Keratinocyte (primary cell): ENCODE measurements around the gene IGF1R. TPM values are rescaled to one million over a fixed set of nuclear protein-coding genes. Genes with fewer than 3 reads are reported as not detected.

ENCODE experiments used
- DNase-seq: peaks from one replicate; pipeline ENCODE4 v3.0.0-alpha.2; 2011; ENCODE audit warnings: low read depth, missing footprints, low spot score
- FAIRE-seq: peaks from 2 replicates; lab custom pipeline; 2011; peaks lifted over from hg19 to GRCh38; lab: Jason Lieb, UNC
- H2AFZ ChIP-seq: 2 replicates; pipeline ENCODE4 v1.6.0; 2012; ENCODE audit warnings: low read length, control low read depth, inconsistent platforms; ENCODE audit not compliant: control insufficient read depth
- H3K27ac ChIP-seq: 2 replicates; pipeline ENCODE4 v1.5.1; 2011; ENCODE audit warnings: low read length; ENCODE audit not compliant: control insufficient read depth, insufficient read depth
- H3K27me3 ChIP-seq: 3 replicates; pipeline ENCODE4 v1.6.0; 2011; ENCODE audit warnings: low read length; ENCODE audit not compliant: control insufficient read depth, insufficient read depth; ENCODE audit errors: extremely low read depth
- H3K36me3 ChIP-seq, 2 experiments: 2 replicates in 1 of 2; 3 replicates in 1 of 2; pipeline ENCODE4 v1.5.1; 2011; ENCODE audit warnings: low read length in 2 of 2, mild to moderate bottlenecking in 1 of 2; ENCODE audit not compliant: control insufficient read depth in 2 of 2, insufficient read depth in 2 of 2; ENCODE audit errors: extremely low read depth in 1 of 2
- H3K4me1 ChIP-seq: 3 replicates; pipeline ENCODE4 v1.5.1; 2011; ENCODE audit warnings: low read length; ENCODE audit not compliant: control insufficient read depth, insufficient read depth; ENCODE audit errors: extremely low read depth
- H3K4me2 ChIP-seq: 3 replicates; pipeline ENCODE4 v1.6.0; 2011; ENCODE audit warnings: low read depth, low read length; ENCODE audit not compliant: control insufficient read depth, insufficient read depth; ENCODE audit errors: extremely low read depth
- H3K4me3 ChIP-seq, 3 experiments: fragments of 200-600 bp in 1 of 3; sonication (generic) in 1 of 3; 2 replicates in 2 of 3; 3 replicates in 1 of 3; pipeline ENCODE4 v1.5.1; 2011 to 2016; ENCODE audit warnings: low read length in 3 of 3, mild to moderate bottlenecking in 3 of 3, control low read depth in 2 of 3, inconsistent platforms in 1 of 3, low read depth in 1 of 3, mixed read lengths in 1 of 3, mixed run types in 1 of 3, moderate library complexity in 1 of 3; ENCODE audit not compliant: control insufficient read depth in 2 of 3, insufficient read depth in 2 of 3; ENCODE audit errors: extremely low read depth in 1 of 3
- H3K79me2 ChIP-seq: 2 replicates; pipeline ENCODE4 v1.6.0; 2012; ENCODE audit warnings: low read length; ENCODE audit not compliant: control insufficient read depth, insufficient read depth
- H3K9ac ChIP-seq: 3 replicates; pipeline ENCODE4 v1.6.0; 2011; ENCODE audit warnings: low read length; ENCODE audit not compliant: control insufficient read depth, insufficient read depth; ENCODE audit errors: extremely low read depth
- H3K9me1 ChIP-seq: 3 replicates; pipeline ENCODE4 v1.6.0; 2011; ENCODE audit warnings: low read length; ENCODE audit not compliant: control insufficient read depth, insufficient read depth; ENCODE audit errors: extremely low read depth
- H3K9me3 ChIP-seq: 2 replicates; pipeline ENCODE4 v1.5.1; 2012; ENCODE audit warnings: low read depth, low read length; ENCODE audit not compliant: control insufficient read depth
- H4K20me1 ChIP-seq: 3 replicates; pipeline ENCODE4 v1.6.0; 2011; ENCODE audit warnings: low read length; ENCODE audit not compliant: control insufficient read depth, insufficient read depth; ENCODE audit errors: extremely low read depth
- CTCF ChIP-seq, 3 experiments: IDR thresholded peaks in 1 of 3; conservative IDR thresholded peaks in 1 of 3; optimal IDR thresholded peaks in 1 of 3; 2 replicates in 2 of 3; 3 replicates in 1 of 3; pipeline versions ENCODE3 to v1.5.1; 2011; ENCODE audit warnings: low read length in 3 of 3, mild to moderate bottlenecking in 3 of 3, moderate library complexity in 2 of 3, control low read depth in 1 of 3, inconsistent platforms in 1 of 3; ENCODE audit not compliant: insufficient read depth in 2 of 3; ENCODE audit errors: extremely low read depth in 1 of 3
- EZH2 ChIP-seq: IDR thresholded peaks from one replicate; pipeline ENCODE4 v1.6.1; 2012; ENCODE audit warnings: inconsistent platforms, mild to moderate bottlenecking, low read length, moderate library complexity
- dilution Hi-C: fragments of 300-500 bp; cut with MboI; formaldehyde crosslinking; loops from one replicate; pipeline ENCODE4 v1.7.0; 2020; ENCODE audit warnings: low sequenced_read_pairs; ENCODE audit not compliant: extremely low pct_ligation_motif_present
- polyA plus RNA-seq, 5 experiments: library from polyadenylated mRNA; depleted of rRNA in 3 of 5; stranded (reverse) in 3 of 5; stranded (forward) in 1 of 5; unstranded in 1 of 5; fragments of >200 nt; gene quantifications; 1 replicate in 1 of 5; 2 replicates in 3 of 5; 3 replicates in 1 of 5; pipeline versions ENCODE4 v1.2.1 to v1.2.3, GENCODE V29; 2011 to 2012; ENCODE audit warnings: missing spikeins in 2 of 5, low read depth in 1 of 5, low replicate concordance in 1 of 5

Gene IGF1R
- polyA plus RNA-seq, 1 donor (not counting 4 experiments of a cell fraction or from before 2014, with no cell fraction given): 14.5 TPM

DNA sequence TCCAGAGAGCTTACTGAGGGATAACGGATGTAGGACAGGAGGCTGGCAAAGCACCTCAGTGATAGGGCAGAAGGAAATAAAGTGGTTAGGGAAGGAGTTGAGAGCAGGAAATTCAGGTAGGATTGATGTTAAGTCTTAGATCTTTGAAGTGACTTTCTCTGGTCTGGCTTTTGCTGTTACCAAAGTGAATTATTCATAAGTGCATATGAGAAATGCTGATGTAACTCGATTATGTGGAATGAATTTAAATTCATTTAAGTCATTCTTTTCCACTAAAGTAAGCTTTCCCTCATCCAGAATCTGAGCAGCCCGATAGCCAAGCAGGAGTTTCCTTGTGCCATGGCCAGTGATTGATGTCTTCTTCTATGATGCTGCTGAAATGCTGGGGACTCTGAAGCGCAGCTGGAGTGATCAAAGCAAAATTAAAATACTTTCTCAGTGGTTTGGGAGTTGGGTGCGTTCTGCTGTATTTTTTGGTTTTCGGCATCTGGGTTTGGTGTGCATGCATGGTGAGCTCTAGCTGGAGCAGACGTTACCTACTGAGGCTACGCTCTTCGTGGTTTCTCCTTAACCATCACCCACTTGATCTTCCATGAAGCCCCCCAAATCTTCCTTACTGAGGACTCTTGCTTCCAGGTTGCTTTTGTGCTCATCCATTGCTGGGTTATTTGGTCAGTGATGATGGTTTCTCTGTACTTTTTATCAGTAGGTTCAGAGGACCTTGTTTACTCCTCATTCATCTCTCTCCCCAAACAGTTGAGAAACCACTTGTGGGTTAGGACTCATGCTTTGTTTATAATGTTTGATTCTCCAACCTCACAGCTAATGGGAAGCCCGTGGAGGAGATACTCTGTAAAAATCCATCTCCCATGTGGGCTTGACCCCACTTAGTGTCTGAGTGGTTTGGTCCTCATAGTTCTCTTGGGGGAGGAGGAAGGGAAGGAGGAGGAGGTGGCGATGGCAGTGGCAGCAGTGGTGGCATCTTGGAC lies 72.5 kb downstream of the IGF1R start:
- Histone ChIP-seq H4K20me1 (peaks cover 16% of the 10 kb centered on the region), H3K36me3 (peaks cover 0 to 1% of the 10 kb centered on the region in 2 experiments), H3K4me3 (no peak overlapping the region), H3K9ac (no peak overlapping the region), H3K79me2 (peaks cover 100% of the 10 kb centered on the region), H3K9me1 (peaks cover 2% of the 10 kb centered on the region), H3K4me1 (peaks cover 6% of the 10 kb centered on the region), H3K9me3 (no peaks in the 10 kb centered on the region), H2AFZ (no peak overlapping the region), H3K27ac (no peak overlapping the region), H3K27me3 (no peaks in the 10 kb centered on the region), H3K4me2 (no peak overlapping the region)
- no peak for DNase-seq
- peak; percentile 61 for FAIRE-seq
- no peak for TF ChIP-seq CTCF (optimal IDR thresholded peaks at IDR 0.05 in 1 of 3, IDR thresholded peaks at IDR 0.05 in 1 of 3, conservative IDR thresholded peaks at IDR 0.05 in 1 of 3; ENCODE audit: extremely low read depth in 1 of 3, insufficient read depth in 2 of 3, low read length in 3 of 3)
- no peak for TF ChIP-seq EZH2
- dilution Hi-C loops: no loop called here

GRCh38 chr15:98722209-98722608 lies 73.9 kb downstream of the IGF1R start:
- no peak overlapping the region for H3K4me3 ChIP-seq
- H3K27me3 ChIP-seq: no peaks in the 10 kb centered on the region
- H3K4me1 ChIP-seq: peaks cover 19% of the 10 kb centered on the region
- H3K27ac ChIP-seq: no peak overlapping the region
- FAIRE-seq (no peak), DNase-seq (no peak)
- peaks cover 2% of the 10 kb centered on the region for H3K9me1 ChIP-seq
- peaks cover 92% of the 10 kb centered on the region for H3K79me2 ChIP-seq
- H2AFZ ChIP-seq: no peak overlapping the region
- no peaks in the 10 kb centered on the region for H3K9me3 ChIP-seq
- peaks cover 0 to 4% of the 10 kb centered on the region in 2 experiments for H3K36me3 ChIP-seq
- no peak overlapping the region for H3K4me2 ChIP-seq
- dilution Hi-C loops: no loop called here
- TF ChIP-seq CTCF (optimal IDR thresholded peaks at IDR 0.05 in 1 of 3, IDR thresholded peaks at IDR 0.05 in 1 of 3, conservative IDR thresholded peaks at IDR 0.05 in 1 of 3; ENCODE audit: extremely low read depth in 1 of 3, insufficient read depth in 2 of 3, low read length in 3 of 3) (no peak), EZH2 (no peak)
- peaks cover 9% of the 10 kb centered on the region for H4K20me1 ChIP-seq
- H3K9ac ChIP-seq: no peak overlapping the region
